Liver (tissue), 9 donors: ENCODE data around the gene TBC1D10B. TPM values are rescaled to one million over a fixed set of nuclear protein-coding genes. Genes with fewer than 3 reads are reported as not detected.

Experiments used
- DNase-seq: peaks from one replicate; pipeline ENCODE4 v3.0.0-alpha.2; 2017; ENCODE audit warnings: low spot score
- H3K27ac ChIP-seq, 2 donors: one replicate each; pipeline ENCODE4 v1.7.0; 2013; ENCODE audit warnings: inconsistent platforms in 2 of 2, low read length in 2 of 2, control low read depth in 1 of 2, low read depth in 1 of 2, mild to moderate bottlenecking in 1 of 2
- H3K27me3 ChIP-seq, 4 donors: one replicate each; pipeline versions ENCODE4 v1.6.1 to v1.7.0; 2013; ENCODE audit warnings: low read length in 3 of 4, inconsistent platforms in 1 of 4, mild to moderate bottlenecking in 1 of 4, moderate library complexity in 1 of 4; ENCODE audit not compliant: control insufficient read depth in 4 of 4, insufficient read depth in 4 of 4
- H3K36me3 ChIP-seq, 4 donors: one replicate each; pipeline versions ENCODE4 v1.6.1 to v1.7.0; 2013; ENCODE audit warnings: low read length in 3 of 4, mild to moderate bottlenecking in 3 of 4, low read depth in 1 of 4, moderate library complexity in 1 of 4; ENCODE audit not compliant: control insufficient read depth in 4 of 4, insufficient read depth in 3 of 4
- H3K4me1 ChIP-seq, 4 donors: one replicate each; pipeline versions ENCODE4 v1.6.1 to v1.7.0; 2013; ENCODE audit warnings: low read length in 3 of 4, mild to moderate bottlenecking in 3 of 4, moderate library complexity in 1 of 4; ENCODE audit not compliant: control insufficient read depth in 4 of 4, insufficient read depth in 4 of 4
- H3K4me3 ChIP-seq, 3 donors: one replicate each; pipeline versions ENCODE4 v1.6.1 to v1.7.0; 2013; ENCODE audit warnings: low read length in 3 of 3, control low read depth in 1 of 3, low read depth in 1 of 3, mild to moderate bottlenecking in 1 of 3
- H3K9ac ChIP-seq, 2 donors: one replicate each; pipeline ENCODE4 v1.7.0; 2013; ENCODE audit warnings: low read length in 2 of 2, mild to moderate bottlenecking in 2 of 2, moderate library complexity in 2 of 2, control low read depth in 1 of 2, low read depth in 1 of 2
- H3K9me3 ChIP-seq, 4 donors: one replicate each; pipeline versions ENCODE4 v1.6.1 to v1.7.0; 2013; ENCODE audit warnings: low read length in 3 of 4; ENCODE audit not compliant: control insufficient read depth in 4 of 4
- CTCF ChIP-seq: fragments of 150-350 bp; IDR thresholded peaks from 2 replicates; pipeline ENCODE4 v1.5.1; 2017; ENCODE audit warnings: improper control_type of control experiment, low read depth, low read length; ENCODE audit not compliant: missing input control
- EGR1 ChIP-seq, 2 donors: IDR thresholded peaks; 2 replicates each; pipeline ENCODE4 v1.6.1; 2016 to 2018; ENCODE audit warnings: antibody characterized with exemption in 2 of 2, low read depth in 2 of 2
- FOXA1 ChIP-seq: IDR thresholded peaks from 2 replicates; pipeline ENCODE4 v1.6.1; 2016; ENCODE audit warnings: antibody characterized with exemption
- FOXA2 ChIP-seq: IDR thresholded peaks from 2 replicates; pipeline ENCODE4 v1.6.1; 2016; ENCODE audit warnings: antibody characterized with exemption
- GABPA ChIP-seq, 2 donors: IDR thresholded peaks in 1 of 2; conservative IDR thresholded peaks in 1 of 2; 2 replicates each; pipeline ENCODE4 v1.6.1; 2016; ENCODE audit warnings: antibody characterized with exemption in 2 of 2, mild to moderate bottlenecking in 1 of 2, moderate library complexity in 1 of 2
- HNF4A ChIP-seq, 2 donors: conservative IDR thresholded peaks; 2 replicates each; pipeline ENCODE4 v1.6.1; 2016; ENCODE audit warnings: antibody characterized with exemption in 2 of 2, mild to moderate bottlenecking in 2 of 2
- HNF4G ChIP-seq: IDR thresholded peaks from 2 replicates; pipeline ENCODE4 v1.6.1; 2016; ENCODE audit warnings: antibody characterized with exemption
- JUND ChIP-seq, 2 donors: IDR thresholded peaks; 2 replicates each; pipeline ENCODE4 v1.6.1; 2016; ENCODE audit warnings: antibody characterized with exemption in 2 of 2
- NR2F2 ChIP-seq: IDR thresholded peaks from 2 replicates; pipeline ENCODE4 v1.6.1; 2016; ENCODE audit warnings: antibody characterized with exemption
- REST ChIP-seq: IDR thresholded peaks from 2 replicates; pipeline ENCODE4 v1.6.1; 2016; ENCODE audit warnings: antibody characterized with exemption, mild to moderate bottlenecking
- WGBS: extraction: QIAGEN DNeasy Blood & Tissue Kit; methylation state at CpG from one replicate; pipeline ENCODE4 v1.1.7; 2013; 5-methylcytosine and 5-hydroxymethylcytosine counted together
- polyA plus RNA-seq, 2 donors: library from polyadenylated mRNA; stranded (reverse) in 1 of 2; unstranded in 1 of 2; fragments of 200-250 nt in 1 of 2; fragments of >200 nt in 1 of 2; fragmentation: Nextera tagmentation in 1 of 2; extraction: Ambion mirVana in 1 of 2; gene quantifications; one replicate each; pipeline versions ENCODE4 v1.2.1 to v1.2.3, GENCODE V29; 2013 to 2015
- total RNA-seq, 2 donors: library from RNA; depleted of rRNA; stranded (reverse); fragments of >200 nt; gene quantifications; one replicate each; pipeline ENCODE4 v1.2.3, GENCODE V29; 2014
- TF ChIP-seq, protein P1 (sequence below): IDR thresholded peaks from 2 replicates; pipeline ENCODE4 v1.6.1; 2016; ENCODE audit warnings: antibody characterized with exemption
- TF ChIP-seq, protein P2 (sequence below): IDR thresholded peaks from 2 replicates; pipeline ENCODE4 v1.6.1; 2016; ENCODE audit warnings: antibody characterized with exemption
- TF ChIP-seq, protein P3 (sequence below): IDR thresholded peaks from 2 replicates; pipeline ENCODE4 v1.6.1; 2016; ENCODE audit warnings: antibody characterized with exemption
- donor health status: healthy.
- donor health status: healthy.
- donor health status: healthy.
- donor health status: healthy.
- donor health status: healthy.

TBC1D10B gene
- total and polyA plus RNA-seq, 4 donors, result 3.6 to 16.5 (median 12.6) TPM

- no peaks in the 10 kb centered on the region for H3K36me3 ChIP-seq
- H3K27me3 ChIP-seq, result no peaks in the 10 kb centered on the region
- H3K27ac ChIP-seq, result peak overlapping the region; percentile 77 to 82
- WGBS, result 25% methylated on average over 11 of the region's 11 CpGs
- no peak for DNase-seq
- TF ChIP-seq REST (peak; percentile 13), JUND (IDR thresholded peaks at IDR 0.05) (no peak)
- no peaks in the 10 kb centered on the region for H3K9me3 ChIP-seq
- H3K4me1 ChIP-seq, result peaks cover 0 to 35% (median 29%) of the 10 kb centered on the region in 4 donors
- H3K4me3 ChIP-seq, result peak overlapping the region; percentile 3 to 39 (median 15)
- H3K9ac ChIP-seq, result peak overlapping the region in 1 of 2 donors; percentile 34
These were observed 1.0 kb upstream of the TBC1D10B start for GRCh38 chr16:30371248-30371816.

GRCh38 chr16:30369938-30370455 is 297 bp downstream of the TBC1D10B start:
- Histone ChIP-seq H3K27me3 (no peaks in the 10 kb centered on the region), H3K4me3 (peak overlapping the region in 1 of 3 donors; percentile 81), H3K9me3 (no peaks in the 10 kb centered on the region), H3K36me3 (peaks cover under 1 to 6% (median 4%) of the 10 kb centered on the region in 4 donors), H3K4me1 (peaks cover 0 to 35% (median 29%) of the 10 kb centered on the region in 4 donors), H3K27ac (peak overlapping the region in 1 of 2 donors; percentile 29), H3K9ac (no peak overlapping the region)
- DNase-seq, result no peak
- TF ChIP-seq CTCF (peak; percentile 0), NR2F2 (no peak)
- WGBS, result 1% methylated on average over 75 of the region's 76 CpGs

DNA sequence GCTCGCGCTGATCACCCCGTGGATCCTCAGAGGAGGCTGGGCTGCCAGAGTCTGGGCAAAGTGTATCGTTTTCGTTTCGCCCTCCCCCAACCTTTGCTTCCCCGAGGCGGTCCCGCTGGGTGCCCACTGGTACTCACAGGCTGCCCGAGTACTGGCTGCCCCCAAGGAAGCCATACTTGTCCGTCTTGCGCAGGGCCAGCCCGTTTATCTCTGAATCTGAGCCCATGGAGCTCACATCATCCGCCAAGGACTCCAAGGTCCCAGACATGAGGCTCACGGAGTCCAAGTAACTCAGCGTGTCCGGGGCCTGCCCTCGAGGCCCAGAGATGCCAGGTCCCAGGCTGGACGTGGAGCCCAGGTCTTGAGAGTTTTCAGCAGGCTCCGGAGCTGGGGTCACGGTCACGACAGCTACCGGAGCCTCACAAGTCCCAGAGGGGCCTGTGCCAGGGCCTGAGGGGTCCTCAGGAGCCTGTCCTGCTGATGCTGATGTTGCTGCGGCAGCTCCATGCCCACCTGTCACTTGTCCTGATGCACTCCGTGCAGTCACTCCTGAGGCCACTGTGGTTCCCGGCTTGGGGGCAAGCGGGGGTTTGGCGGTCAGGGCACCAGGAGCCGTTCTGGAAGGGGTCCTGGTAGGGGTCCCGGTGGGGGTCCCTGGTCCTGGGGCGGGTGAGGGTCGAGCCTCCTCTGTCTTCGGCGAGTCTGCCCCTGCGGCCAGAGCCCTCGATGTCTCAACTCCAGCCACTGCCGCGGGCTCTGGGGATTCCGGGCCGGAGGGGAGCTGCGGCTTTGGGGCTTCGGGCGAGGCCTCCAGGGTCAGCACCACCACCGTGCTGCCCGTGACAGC is 980 bp downstream of the TBC1D10B start:
- Histone ChIP-seq H3K9ac (peak overlapping the region; percentile 21 to 66), H3K9me3 (no peaks in the 10 kb centered on the region), H3K36me3 (peaks cover 3 to 8% (median 7%) of the 10 kb centered on the region in 4 donors), H3K27ac (peak overlapping the region; percentile 29 to 59), H3K27me3 (no peaks in the 10 kb centered on the region), H3K4me1 (peaks cover 0 to 35% (median 29%) of the 10 kb centered on the region in 4 donors), H3K4me3 (peak overlapping the region; percentile 66 to 81 (median 68))
- no peak for DNase-seq
- 2% methylated on average over 45 of the region's 45 CpGs for WGBS
- TF ChIP-seq, protein P1, sequence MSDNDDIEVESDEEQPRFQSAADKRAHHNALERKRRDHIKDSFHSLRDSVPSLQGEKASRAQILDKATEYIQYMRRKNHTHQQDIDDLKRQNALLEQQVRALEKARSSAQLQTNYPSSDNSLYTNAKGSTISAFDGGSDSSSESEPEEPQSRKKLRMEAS, result no peak
- TF ChIP-seq HNF4A (conservative IDR thresholded peaks at IDR 0.05) (no peak), FOXA2 (no peak), EGR1 (IDR thresholded peaks at IDR 0.05; ENCODE audit: low read depth in 2 of 2) (no peak), FOXA1 (no peak), HNF4G (no peak), GABPA (IDR thresholded peaks at IDR 0.05 in 1 of 2, conservative IDR thresholded peaks at IDR 0.05 in 1 of 2) (no peak), JUND (IDR thresholded peaks at IDR 0.05) (no peak)
- TF ChIP-seq, protein P2, sequence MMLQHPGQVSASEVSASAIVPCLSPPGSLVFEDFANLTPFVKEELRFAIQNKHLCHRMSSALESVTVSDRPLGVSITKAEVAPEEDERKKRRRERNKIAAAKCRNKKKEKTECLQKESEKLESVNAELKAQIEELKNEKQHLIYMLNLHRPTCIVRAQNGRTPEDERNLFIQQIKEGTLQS, result no peak
- TF ChIP-seq, protein P3, sequence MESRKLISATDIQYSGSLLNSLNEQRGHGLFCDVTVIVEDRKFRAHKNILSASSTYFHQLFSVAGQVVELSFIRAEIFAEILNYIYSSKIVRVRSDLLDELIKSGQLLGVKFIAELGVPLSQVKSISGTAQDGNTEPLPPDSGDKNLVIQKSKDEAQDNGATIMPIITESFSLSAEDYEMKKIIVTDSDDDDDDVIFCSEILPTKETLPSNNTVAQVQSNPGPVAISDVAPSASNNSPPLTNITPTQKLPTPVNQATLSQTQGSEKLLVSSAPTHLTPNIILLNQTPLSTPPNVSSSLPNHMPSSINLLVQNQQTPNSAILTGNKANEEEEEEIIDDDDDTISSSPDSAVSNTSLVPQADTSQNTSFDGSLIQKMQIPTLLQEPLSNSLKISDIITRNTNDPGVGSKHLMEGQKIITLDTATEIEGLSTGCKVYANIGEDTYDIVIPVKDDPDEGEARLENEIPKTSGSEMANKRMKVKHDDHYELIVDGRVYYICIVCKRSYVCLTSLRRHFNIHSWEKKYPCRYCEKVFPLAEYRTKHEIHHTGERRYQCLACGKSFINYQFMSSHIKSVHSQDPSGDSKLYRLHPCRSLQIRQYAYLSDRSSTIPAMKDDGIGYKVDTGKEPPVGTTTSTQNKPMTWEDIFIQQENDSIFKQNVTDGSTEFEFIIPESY, result no peak
